Loucy (cell line): Measurements from ENCODE around the gene C3orf20.

Source experiments
- CTCF ChIP-seq: fragments of 200-600 bp; sonication (generic); conservative IDR thresholded peaks from 2 replicates; pipeline ENCODE4 v1.5.1; 2014; ENCODE audit warnings: mild to moderate bottlenecking, antibody characterized with exemption, low read length
- EZH2phosphoT487 ChIP-seq: fragments of 200-600 bp; IDR thresholded peaks from 2 replicates; pipeline ENCODE4 v1.6.1; 2018; ENCODE audit warnings: antibody characterized with exemption, mild to moderate bottlenecking, moderate library complexity, borderline replicate concordance

GRCh38 chr3:14818804-14819500 lies 144.0 kb downstream of the C3orf20 start, which contains the start of gene FGD5:
- TF ChIP-seq CTCF (no peak), EZH2phosphoT487 (no peak)
